ENCODE measurements around the gene AMMECR1L.

- no peak for TF ChIP-seq CEBPB (IDR thresholded peaks at IDR 0.05)
- no peak for TF ChIP-seq KDM1A (IDR thresholded peaks at IDR 0.05; ENCODE audit: low read depth)
- TF ChIP-seq, protein P1, sequence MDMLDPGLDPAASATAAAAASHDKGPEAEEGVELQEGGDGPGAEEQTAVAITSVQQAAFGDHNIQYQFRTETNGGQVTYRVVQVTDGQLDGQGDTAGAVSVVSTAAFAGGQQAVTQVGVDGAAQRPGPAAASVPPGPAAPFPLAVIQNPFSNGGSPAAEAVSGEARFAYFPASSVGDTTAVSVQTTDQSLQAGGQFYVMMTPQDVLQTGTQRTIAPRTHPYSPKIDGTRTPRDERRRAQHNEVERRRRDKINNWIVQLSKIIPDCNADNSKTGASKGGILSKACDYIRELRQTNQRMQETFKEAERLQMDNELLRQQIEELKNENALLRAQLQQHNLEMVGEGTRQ (IDR thresholded peaks at IDR 0.05) = no peak
- TF ChIP-seq, protein P2, sequence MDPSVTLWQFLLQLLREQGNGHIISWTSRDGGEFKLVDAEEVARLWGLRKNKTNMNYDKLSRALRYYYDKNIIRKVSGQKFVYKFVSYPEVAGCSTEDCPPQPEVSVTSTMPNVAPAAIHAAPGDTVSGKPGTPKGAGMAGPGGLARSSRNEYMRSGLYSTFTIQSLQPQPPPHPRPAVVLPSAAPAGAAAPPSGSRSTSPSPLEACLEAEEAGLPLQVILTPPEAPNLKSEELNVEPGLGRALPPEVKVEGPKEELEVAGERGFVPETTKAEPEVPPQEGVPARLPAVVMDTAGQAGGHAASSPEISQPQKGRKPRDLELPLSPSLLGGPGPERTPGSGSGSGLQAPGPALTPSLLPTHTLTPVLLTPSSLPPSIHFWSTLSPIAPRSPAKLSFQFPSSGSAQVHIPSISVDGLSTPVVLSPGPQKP (IDR thresholded peaks at IDR 0.05; ENCODE audit: low read depth, low read length) = no peak
- no peak for TF ChIP-seq CTCF (IDR thresholded peaks at IDR 0.05)
- no peak for TF ChIP-seq EHMT2 (IDR thresholded peaks at IDR 0.05; ENCODE audit: low read depth)
- no peak for TF ChIP-seq NFE2L2 (conservative IDR thresholded peaks at IDR 0.05; ENCODE audit: low read length)
- no peak for TF ChIP-seq BCL3 (IDR thresholded peaks at IDR 0.05)
- TF ChIP-seq POLR2A (IDR thresholded peaks at IDR 0.05; ENCODE audit: low read length) = no peak
- TF ChIP-seq RCOR1 (IDR thresholded peaks at IDR 0.05; ENCODE audit: low read depth, low read length) = no peak
Observed at GRCh38 chr2:127887082-127887775, 1.5 kb upstream of the AMMECR1L start.
